ENCODE measurements around the gene PNN. TPM values are rescaled to one million over a fixed set of nuclear protein-coding genes. Genes with fewer than 3 reads are reported as not detected.
A peak's percentile ranks its signal among the peaks of the same experiment; 100 is the strongest.

PNN gene
- total and polyA plus RNA-seq, 2 of the 4 experiments (the other 2 are of a cell fraction) = 14.9 to 28.8 TPM

- Histone ChIP-seq H3K9me1 (ENCODE audit: insufficient read depth, low read length) (no peaks in the 10 kb centered on the region), H3K9ac (ENCODE audit: low read depth, low read length) (no peak overlapping the region), H2AFZ (replicated peaks; ENCODE audit: low read length, poor library complexity) (peak overlapping the region; percentile 21), H3K4ac (ENCODE audit: low read depth, low read length) (no peak overlapping the region), H3K9me3 (ENCODE audit: control insufficient read depth, insufficient read depth, low read length) (no peaks in the 10 kb centered on the region), H3K4me1 (ENCODE audit: control insufficient read depth, insufficient read depth, low read length) (peaks cover 1% of the 10 kb centered on the region; the same call in 1 of the 2 replicates), H3K56ac (ENCODE audit: extremely low read depth, insufficient read depth, low read length) (no peak overlapping the region), H3K36me3 (ENCODE audit: control insufficient read depth, insufficient read depth, low read length) (no peaks in the 10 kb centered on the region), H2BK120ac (ENCODE audit: low read depth, low read length) (no peak overlapping the region), H4K20me1 (ENCODE audit: insufficient read depth, low read length) (no peaks in the 10 kb centered on the region), H2BK5ac (ENCODE audit: low read depth, low read length, poor library complexity, severe bottlenecking) (no peak overlapping the region), H2BK15ac (ENCODE audit: low read depth, low read length) (no peak overlapping the region), H3K18ac (ENCODE audit: low read depth, low read length) (no peak overlapping the region), H4K5ac (ENCODE audit: low read depth, low read length) (no peak overlapping the region), H3K27ac (ENCODE audit: insufficient read depth, low read length) (no peak overlapping the region), H3K14ac (replicated peaks; ENCODE audit: low read depth, low read length) (no peak overlapping the region), H3K4me3 (ENCODE audit: insufficient read depth, low read depth, low read length) (no peak overlapping the region), H3K27me3 (ENCODE audit: control insufficient read depth, insufficient read depth, low read length) (no peaks in the 10 kb centered on the region), H2AK5ac (ENCODE audit: low read depth, low read length) (no peak overlapping the region), H4K91ac (ENCODE audit: insufficient read depth, low read depth, low read length) (no peak overlapping the region), H3K4me2 (ENCODE audit: low read depth, low read length) (no peak overlapping the region), H3K79me1 (ENCODE audit: low read depth in 1 of 2, low read length in 2 of 2) (no peaks in the 10 kb centered on the region), H4K8ac (ENCODE audit: low read depth in 2 of 2, low read length in 2 of 2) (no peak overlapping the region), H2BK20ac (ENCODE audit: low read depth, low read length) (no peak overlapping the region), H3K23ac (ENCODE audit: low read depth, low read length) (no peak overlapping the region), H2AK9ac (replicated peaks; ENCODE audit: low read depth, low read length, poor library complexity) (no peak overlapping the region)
- dilution Hi-C loops (cut with HindIII; ENCODE audit: low sequenced_read_pairs, unreplicated experiment) = no loop called here
- in situ Hi-C loops (cut with MboI; ENCODE audit: low sequenced_read_pairs) = no loop called here
- WGBS, 2 experiments (ENCODE audit: extremely low coverage in 2 of 2, insufficient read length in 1 of 2) = no CpG with 5 or more reads among the region's 3 CpGs
- ATAC-seq (ENCODE audit: low read depth) (no peak), DNase-seq (no peak)
- ChIA-PET POLR2A (ENCODE audit: unreplicated experiment) (no interaction called here), CTCF (no interaction called here)
- intact Hi-C loops (cut with micrococcal nuclease) = no loop called here
- TF ChIP-seq NFE2L2 (IDR thresholded peaks at IDR 0.05; ENCODE audit: low read depth, low read length) = no peak
- TF ChIP-seq FOS (IDR thresholded peaks at IDR 0.05; ENCODE audit: low read depth, low read length) = no peak
- no peak for TF ChIP-seq CTCF (conservative IDR thresholded peaks at IDR 0.05; ENCODE audit: low read depth, low read length)
- TF ChIP-seq USF2 (IDR thresholded peaks at IDR 0.05; ENCODE audit: low read depth, low read length) = no peak
- TF ChIP-seq ELK1 (IDR thresholded peaks at IDR 0.05; ENCODE audit: borderline replicate concordance, low read depth, low read length) = no peak
- no peak for TF ChIP-seq RFX5 (IDR thresholded peaks at IDR 0.05; ENCODE audit: low read depth, low read length)
- no peak for TF ChIP-seq RCOR1 (IDR thresholded peaks at IDR 0.05; ENCODE audit: insufficient replicate concordance, low read length)
- TF ChIP-seq RAD21 (IDR thresholded peaks at IDR 0.05; ENCODE audit: low read length) = no peak
- TF ChIP-seq POLR2A (IDR thresholded peaks at IDR 0.05; ENCODE audit: low read depth, low read length) = no peak
- TF ChIP-seq MAZ (IDR thresholded peaks at IDR 0.05; ENCODE audit: borderline replicate concordance, low read depth, low read length) = no peak
- TF ChIP-seq SMC3 (IDR thresholded peaks at IDR 0.05; ENCODE audit: low read depth, low read length) = no peak
- BruUV-seq (replicated peaks) = no TSS peak
Observed at GRCh38 chr14:39229601-39230110, 54.6 kb downstream of the PNN start.
